H9 (cell line): Measurements from ENCODE around the gene ARHGAP45. TPM values are rescaled to one million over a fixed set of nuclear protein-coding genes. Genes with fewer than 3 reads are reported as not detected.
A peak's percentile ranks its signal among the peaks of the same experiment; 100 is the strongest.

Experiments
- DNase-seq: peaks from one replicate; pipeline ENCODE4 v3.0.0-alpha.2; 2017
- H2AFZ ChIP-seq: one replicate; pipeline ENCODE4 v1.6.1; 2013; ENCODE audit warnings: mild to moderate bottlenecking, low read length, control low read depth, moderate library complexity
- H2AK5ac ChIP-seq: 2 replicates; pipeline ENCODE4 v1.6.1; 2013; ENCODE audit warnings: low read length, control low read depth, mixed read lengths; ENCODE audit not compliant: insufficient read length
- H2BK120ac ChIP-seq: one replicate; pipeline ENCODE4 v1.6.1; 2013; ENCODE audit warnings: low read depth, mild to moderate bottlenecking, low read length, control low read depth, inconsistent platforms; ENCODE audit not compliant: poor library complexity, severe bottlenecking
- H2BK12ac ChIP-seq: 2 replicates; pipeline ENCODE4 v1.6.1; 2013; ENCODE audit warnings: low read length, control low read depth, mixed read lengths, low read depth; ENCODE audit not compliant: insufficient read length
- H2BK15ac ChIP-seq: 2 replicates; pipeline ENCODE4 v1.6.1; 2013; ENCODE audit warnings: low read depth, low read length, control low read depth
- H2BK20ac ChIP-seq: one replicate; pipeline ENCODE4 v1.6.1; 2013; ENCODE audit warnings: low read depth, mild to moderate bottlenecking, low read length, control low read depth, inconsistent platforms; ENCODE audit not compliant: poor library complexity, severe bottlenecking
- H2BK5ac ChIP-seq: 2 replicates; pipeline ENCODE4 v1.6.1; 2013; ENCODE audit warnings: low read length, control low read depth, mixed read lengths; ENCODE audit not compliant: insufficient read length
- H3K14ac ChIP-seq: 2 replicates; pipeline ENCODE4 v1.6.1; 2013; ENCODE audit warnings: low read length, control low read depth; ENCODE audit not compliant: insufficient read depth
- H3K18ac ChIP-seq: 2 replicates; pipeline ENCODE4 v1.6.1; 2013; ENCODE audit warnings: low read depth, mild to moderate bottlenecking, mixed read lengths, low read length, control low read depth; ENCODE audit not compliant: insufficient read length
- H3K23ac ChIP-seq: 2 replicates; pipeline ENCODE4 v1.6.1; 2013; ENCODE audit warnings: low read length, control low read depth, mixed read lengths, low read depth; ENCODE audit not compliant: insufficient read length
- H3K23me2 ChIP-seq: 2 replicates; pipeline ENCODE4 v1.6.1; 2013; ENCODE audit warnings: low read depth, mild to moderate bottlenecking, mixed read lengths, low read length, control low read depth; ENCODE audit not compliant: insufficient read length, poor library complexity, severe bottlenecking
- H3K27ac ChIP-seq: 2 replicates; pipeline ENCODE4 v1.5.1; 2013; ENCODE audit warnings: low read length, control low read depth, mixed read lengths, low read depth; ENCODE audit not compliant: insufficient read length
- H3K27me3 ChIP-seq: 2 replicates; pipeline ENCODE4 v1.6.1; 2013; ENCODE audit warnings: low read length, control low read depth, inconsistent platforms; ENCODE audit not compliant: insufficient read depth
- H3K4ac ChIP-seq: 2 replicates; pipeline ENCODE4 v1.6.1; 2013; ENCODE audit warnings: low read depth, mild to moderate bottlenecking, control low read depth, inconsistent platforms, low read length, moderate library complexity
- H3K4me1 ChIP-seq: 2 replicates; pipeline ENCODE4 v1.6.1; 2013; ENCODE audit warnings: low read length, control low read depth, inconsistent platforms; ENCODE audit not compliant: insufficient read depth
- H3K4me2 ChIP-seq: 2 replicates; pipeline ENCODE4 v1.6.1; 2013; ENCODE audit warnings: low read length, control low read depth, mixed read lengths; ENCODE audit not compliant: insufficient read length, insufficient read depth
- H3K56ac ChIP-seq: 2 replicates; pipeline ENCODE4 v1.6.1; 2013; ENCODE audit warnings: low read depth, mild to moderate bottlenecking, mixed read lengths, low read length, control low read depth; ENCODE audit not compliant: insufficient read length
- H3K79me1 ChIP-seq: 2 replicates; pipeline ENCODE4 v1.6.1; 2013; ENCODE audit warnings: low read depth, mild to moderate bottlenecking, moderate library complexity, low read length, control low read depth, inconsistent platforms; ENCODE audit not compliant: insufficient read depth, poor library complexity, severe bottlenecking
- H3K79me2 ChIP-seq: 2 replicates; pipeline ENCODE4 v1.6.1; 2013; ENCODE audit warnings: low read length, control low read depth, inconsistent platforms; ENCODE audit not compliant: insufficient read depth
- H3K9ac ChIP-seq: 2 replicates; pipeline ENCODE4 v1.6.1; 2013; ENCODE audit warnings: low read length, control low read depth, mixed read lengths; ENCODE audit not compliant: insufficient read length; ENCODE audit errors: extremely low read depth
- H3K9me3 ChIP-seq: one replicate; pipeline ENCODE4 v1.6.1; 2013; ENCODE audit warnings: low read depth, low read length, inconsistent platforms; ENCODE audit not compliant: control insufficient read depth
- H3T11ph ChIP-seq: one replicate; pipeline ENCODE4 v1.6.1; 2013; ENCODE audit warnings: mild to moderate bottlenecking, low read length, control low read depth, inconsistent platforms
- H4K20me1 ChIP-seq: one replicate; pipeline ENCODE4 v1.6.1; 2013; ENCODE audit not compliant: control insufficient read depth, insufficient read length, insufficient read depth
- H4K5ac ChIP-seq: 2 replicates; pipeline ENCODE4 v1.6.1; 2013; ENCODE audit warnings: low read depth, mild to moderate bottlenecking, mixed read lengths, low read length, control low read depth; ENCODE audit not compliant: insufficient read length
- H4K8ac ChIP-seq: replicated peaks from 2 replicates; pipeline ENCODE4 v1.6.1; 2013; ENCODE audit warnings: low read length, control low read depth, mixed read lengths, low read depth; ENCODE audit not compliant: insufficient read length
- H4K91ac ChIP-seq: 2 replicates; pipeline ENCODE4 v1.6.1; 2013; ENCODE audit warnings: low read depth, mild to moderate bottlenecking, moderate library complexity, mixed read lengths, low read length, control low read depth; ENCODE audit not compliant: insufficient read length
- H3K27ac Mint-ChIP-seq, 3 experiments: 2 replicates in 2 of 3; 3 replicates in 1 of 3; pipeline ENCODE4 v1.8.0; 2020 to 2021; ENCODE audit warnings: mixed read lengths in 3 of 3, mild to moderate bottlenecking in 1 of 3, moderate library complexity in 1 of 3
- H3K27me3 Mint-ChIP-seq: 2 replicates; pipeline ENCODE4 v1.8.0; 2021; ENCODE audit warnings: low read depth, mild to moderate bottlenecking, moderate library complexity, mixed read lengths
- H3K36me3 Mint-ChIP-seq, 3 experiments: 2 replicates in 2 of 3; 3 replicates in 1 of 3; pipeline ENCODE4 v1.8.0; 2020 to 2021; ENCODE audit warnings: low read depth in 3 of 3, mixed read lengths in 3 of 3; ENCODE audit not compliant: insufficient read depth in 1 of 3
- H3K4me1 Mint-ChIP-seq, 2 experiments: 2 replicates each; pipeline ENCODE4 v1.8.0; 2020; ENCODE audit warnings: mixed read lengths in 2 of 2
- H3K4me3 Mint-ChIP-seq, 2 experiments: 2 replicates in 1 of 2; 3 replicates in 1 of 2; pipeline ENCODE4 v1.8.0; 2020 to 2021; ENCODE audit warnings: mild to moderate bottlenecking in 2 of 2, mixed read lengths in 2 of 2, moderate library complexity in 1 of 2
- H3K9me3 Mint-ChIP-seq, 2 experiments: 2 replicates in 1 of 2; 3 replicates in 1 of 2; pipeline ENCODE4 v1.8.0; 2020; ENCODE audit warnings: mild to moderate bottlenecking in 2 of 2, mixed read lengths in 2 of 2, moderate library complexity in 1 of 2
- WGBS: extraction: QIAGEN DNeasy Blood & Tissue Kit; methylation state at CpG from one replicate; pipeline ENCODE4 v1.1.7; 2013; ENCODE audit warnings: missing lambda C conversion rate, low lambda C conversion rate, mixed read lengths; ENCODE audit not compliant: insufficient read length; ENCODE audit errors: extremely low coverage; 5-methylcytosine and 5-hydroxymethylcytosine counted together
- total RNA-seq: library from RNA; stranded (reverse); gene quantifications from 2 replicates; pipeline ENCODE4 v1.2.1, GENCODE V29; 2021
- TF ChIP-seq, protein P1 (sequence below): fragments of 200-600 bp; sonication (generic); conservative IDR thresholded peaks from 3 replicates; pipeline ENCODE4 v1.8.0; 2021; ENCODE audit warnings: antibody characterized with exemption, mild to moderate bottlenecking

Gene ARHGAP45
- total RNA-seq, 1 experiment from 2014 or later: 39.8 TPM

DNA sequence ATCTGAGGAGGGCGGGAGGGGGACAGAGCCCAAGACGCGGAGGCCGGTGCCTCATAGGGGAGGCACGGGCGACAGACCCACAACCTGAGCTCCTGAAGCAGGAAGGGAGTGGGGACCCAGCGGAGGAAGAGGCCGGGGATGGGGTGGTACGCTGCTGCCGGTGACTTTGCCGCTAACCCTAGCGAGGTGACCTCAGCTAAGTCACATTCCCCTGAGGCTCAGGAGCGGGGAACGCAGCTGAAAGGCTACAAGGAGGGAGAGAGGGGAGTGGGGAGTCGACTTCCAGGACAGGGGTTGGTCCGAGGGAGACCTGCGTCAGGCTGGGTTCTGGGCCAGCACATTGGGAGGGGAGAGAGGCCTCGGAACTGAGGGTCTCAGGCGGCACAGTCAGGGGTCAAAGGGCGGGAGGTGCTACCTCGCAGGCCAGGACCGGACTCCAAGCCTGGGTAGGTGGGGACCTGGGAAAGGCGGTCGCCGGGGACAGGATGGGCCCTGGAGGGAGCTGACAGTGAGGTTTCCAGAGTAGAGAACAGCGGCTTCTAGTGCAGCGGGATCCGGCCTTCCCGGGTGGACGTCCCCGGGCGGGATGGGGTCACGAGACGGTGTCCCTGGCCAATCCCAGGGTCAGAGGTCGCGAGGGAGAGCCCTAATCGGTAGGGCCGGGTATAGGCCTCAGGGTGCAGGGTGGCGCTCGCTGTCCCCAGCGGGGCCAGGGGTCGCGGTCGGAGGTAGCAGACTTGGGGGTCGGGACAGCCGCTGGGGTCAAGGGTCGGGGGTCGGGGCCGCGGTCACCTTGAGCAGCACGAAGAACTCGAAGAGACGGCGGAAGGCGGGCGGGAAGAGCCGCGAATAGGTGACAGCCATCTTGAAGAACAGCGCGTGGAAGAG is 46.7 kb upstream of the ARHGAP45 start:
- TF ChIP-seq, protein P1, sequence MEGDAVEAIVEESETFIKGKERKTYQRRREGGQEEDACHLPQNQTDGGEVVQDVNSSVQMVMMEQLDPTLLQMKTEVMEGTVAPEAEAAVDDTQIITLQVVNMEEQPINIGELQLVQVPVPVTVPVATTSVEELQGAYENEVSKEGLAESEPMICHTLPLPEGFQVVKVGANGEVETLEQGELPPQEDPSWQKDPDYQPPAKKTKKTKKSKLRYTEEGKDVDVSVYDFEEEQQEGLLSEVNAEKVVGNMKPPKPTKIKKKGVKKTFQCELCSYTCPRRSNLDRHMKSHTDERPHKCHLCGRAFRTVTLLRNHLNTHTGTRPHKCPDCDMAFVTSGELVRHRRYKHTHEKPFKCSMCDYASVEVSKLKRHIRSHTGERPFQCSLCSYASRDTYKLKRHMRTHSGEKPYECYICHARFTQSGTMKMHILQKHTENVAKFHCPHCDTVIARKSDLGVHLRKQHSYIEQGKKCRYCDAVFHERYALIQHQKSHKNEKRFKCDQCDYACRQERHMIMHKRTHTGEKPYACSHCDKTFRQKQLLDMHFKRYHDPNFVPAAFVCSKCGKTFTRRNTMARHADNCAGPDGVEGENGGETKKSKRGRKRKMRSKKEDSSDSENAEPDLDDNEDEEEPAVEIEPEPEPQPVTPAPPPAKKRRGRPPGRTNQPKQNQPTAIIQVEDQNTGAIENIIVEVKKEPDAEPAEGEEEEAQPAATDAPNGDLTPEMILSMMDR: no peak
- H3K14ac ChIP-seq: peak overlapping the region; percentile 88
- no peak overlapping the region for H4K91ac ChIP-seq
- no peak overlapping the region for H3K27ac ChIP-seq
- peaks cover 10% of the 10 kb centered on the region for H3K23me2 ChIP-seq
- H2AFZ ChIP-seq: no peak overlapping the region
- no peaks in the 10 kb centered on the region; the same call in 1 of the 2 replicates for H3K4me1 ChIP-seq
- H3K9me3 ChIP-seq: no peaks in the 10 kb centered on the region
- peaks cover 19 to 37% of the 10 kb centered on the region in 2 experiments for H3K4me1 Mint-ChIP-seq
- H3K27ac Mint-ChIP-seq: peak overlapping the region; percentile 55 to 94 (median 72); a peak in 4 of 7 replicates
- no peak overlapping the region for H2BK15ac ChIP-seq
- H2BK12ac ChIP-seq: no peak overlapping the region
- H2BK120ac ChIP-seq: no peak overlapping the region
- no peaks in the 10 kb centered on the region for H4K20me1 ChIP-seq
- peak overlapping the region; percentile 89 to 91 for H3K4me3 Mint-ChIP-seq
- no peak overlapping the region for H2AK5ac ChIP-seq
- no peaks in the 10 kb centered on the region; a peak in 1 of 5 replicates for H3K9me3 Mint-ChIP-seq
- peak overlapping the region; percentile 80 for H3K18ac ChIP-seq
- DNase-seq: no peak
- H3K79me2 ChIP-seq: peaks cover 43% of the 10 kb centered on the region; the same call in 1 of the 2 replicates
- H3K4me2 ChIP-seq: peak overlapping the region; percentile 64
- no peak overlapping the region for H3K23ac ChIP-seq
- H3K27me3 Mint-ChIP-seq: no peaks in the 10 kb centered on the region; the same call in 1 of the 2 replicates
- H4K5ac ChIP-seq: no peak overlapping the region
- peaks cover 0 to 7% (median 0%) of the 10 kb centered on the region in 3 experiments; a peak in 3 of 7 replicates for H3K36me3 Mint-ChIP-seq
- H3T11ph ChIP-seq: no peak overlapping the region
- H2BK20ac ChIP-seq: no peak overlapping the region
- H2BK5ac ChIP-seq: no peak overlapping the region
- peak overlapping the region; percentile 67 for H3K9ac ChIP-seq
- no peak overlapping the region for H3K4ac ChIP-seq
- H4K8ac ChIP-seq: no peak overlapping the region
- peaks cover 6% of the 10 kb centered on the region for H3K79me1 ChIP-seq
- H3K27me3 ChIP-seq: no peaks in the 10 kb centered on the region
- no CpG with 5 or more reads among the region's 60 CpGs for WGBS
- no peak overlapping the region for H3K56ac ChIP-seq
